Measurements from ENCODE around the gene DUSP9.

DUSP9 gene

GRCh38 chrX:153649915-153650782 is 3.1 kb downstream of the DUSP9 start:
- no peak for FAIRE-seq

- no peak for FAIRE-seq
Measured at GRCh38 chrX:153650959-153651358, 4.0 kb downstream of the DUSP9 start.

GRCh38 chrX:153651540-153652079 is 4.6 kb downstream of the DUSP9 start:
- no peak for FAIRE-seq

GRCh38 chrX:153653556-153653955 is 6.6 kb downstream of the DUSP9 start:
- peak; percentile 69 for FAIRE-seq

- FAIRE-seq = no peak
Measured at GRCh38 chrX:153657161-153657560, 10.2 kb downstream of the DUSP9 start.

- no peak for FAIRE-seq
Measured at GRCh38 chrX:153659268-153659667, 12.3 kb downstream of the DUSP9 start.

GRCh38 chrX:153662266-153662665 is 15.3 kb downstream of the DUSP9 start:
- FAIRE-seq = no peak

- no peak for FAIRE-seq
Measured at GRCh38 chrX:153665726-153666306, 18.8 kb downstream of the DUSP9 start.

GRCh38 chrX:153667281-153667955 is 20.4 kb downstream of the DUSP9 start:
- no peak for FAIRE-seq

GRCh38 chrX:153667956-153668396 is 21.0 kb downstream of the DUSP9 start:
- FAIRE-seq = peak; percentile 37

GRCh38 chrX:153668423-153669173 is 21.6 kb downstream of the DUSP9 start:
- no peak for FAIRE-seq

GRCh38 chrX:153669174-153669890 is 22.3 kb downstream of the DUSP9 start:
- FAIRE-seq = no peak

- no peak for FAIRE-seq
Measured at GRCh38 chrX:153669901-153670731, 23.1 kb downstream of the DUSP9 start.

GRCh38 chrX:153670748-153671588 is 24.0 kb downstream of the DUSP9 start:
- FAIRE-seq = no peak

- FAIRE-seq = no peak
Measured at GRCh38 chrX:153671589-153672530, 24.9 kb downstream of the DUSP9 start.

- no peak for FAIRE-seq
Measured at GRCh38 chrX:153672531-153673427, 25.8 kb downstream of the DUSP9 start.

GRCh38 chrX:153673428-153674218 is 26.6 kb downstream of the DUSP9 start, which contains the start of gene PNCK:
Gene PNCK (minus strand): TSS chrX:153673813. CDS start chrX:153673076, 737 bp downstream.
- FAIRE-seq = no peak
